Left ventricle myocardium superior (tissue), 1 donor: ENCODE results near the gene APBB3. TPM values are rescaled to one million over a fixed set of nuclear protein-coding genes. Genes with fewer than 3 reads are reported as not detected.
"Not testable (repeated sequence)": the region's sequence is repeated elsewhere in the genome, so short reads cannot be mapped to it uniquely, and the experiment has no call there.

Source experiments
- ATAC-seq: fragments of 200-7000 bp; cut with Tn5 transposase; one replicate; pipeline ENCODE4 v1.9.1; 2020; ENCODE audit warnings: mild to moderate bottlenecking, moderate library complexity
- DNase-seq: peaks from one replicate; pipeline ENCODE4 v3.0.0-alpha.2; 2020
- intact Hi-C: fragments of 100-400 bp; cut with micrococcal nuclease; formaldehyde crosslinking; loops from one replicate; pipeline ENCODE4 v1.11.0; 2022
- total RNA-seq: library from RNA; stranded (reverse); fragmentation: NEBNext Ultra II Directional; extraction: Animal tissue kit (Norgen Biotek cat#: 25700); gene quantifications from one replicate; pipeline ENCODE4 v1.2.1, GENCODE V29; 2021
- donor health status: DM: no; HTN: yes; CAD: no; lungs with severe emphysema.

Gene APBB3
- total RNA-seq, 1 donor from 2014 or later: 13.3 TPM

DNA sequence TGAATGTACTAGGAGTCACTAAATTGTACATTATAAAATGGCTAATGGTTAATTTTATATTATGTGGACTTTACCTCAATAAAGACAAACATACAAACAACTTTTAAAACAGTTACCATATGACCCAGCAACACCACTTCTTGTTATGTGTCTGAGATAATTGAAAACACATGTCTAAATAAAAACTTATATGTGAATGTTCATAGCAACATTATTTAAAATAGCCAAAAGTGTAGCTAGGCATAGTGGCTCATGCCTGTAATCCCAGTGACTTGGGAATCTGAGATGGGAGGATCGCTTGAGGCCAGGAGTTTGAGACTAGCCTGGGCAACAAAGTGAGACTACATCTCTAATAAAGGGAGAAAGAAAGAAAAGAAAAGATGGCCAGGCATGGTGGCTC, 23.1 kb upstream of the APBB3 start:
- no peak for ATAC-seq
- DNase-seq: no peak
- intact Hi-C loops: no loop called here

DNA sequence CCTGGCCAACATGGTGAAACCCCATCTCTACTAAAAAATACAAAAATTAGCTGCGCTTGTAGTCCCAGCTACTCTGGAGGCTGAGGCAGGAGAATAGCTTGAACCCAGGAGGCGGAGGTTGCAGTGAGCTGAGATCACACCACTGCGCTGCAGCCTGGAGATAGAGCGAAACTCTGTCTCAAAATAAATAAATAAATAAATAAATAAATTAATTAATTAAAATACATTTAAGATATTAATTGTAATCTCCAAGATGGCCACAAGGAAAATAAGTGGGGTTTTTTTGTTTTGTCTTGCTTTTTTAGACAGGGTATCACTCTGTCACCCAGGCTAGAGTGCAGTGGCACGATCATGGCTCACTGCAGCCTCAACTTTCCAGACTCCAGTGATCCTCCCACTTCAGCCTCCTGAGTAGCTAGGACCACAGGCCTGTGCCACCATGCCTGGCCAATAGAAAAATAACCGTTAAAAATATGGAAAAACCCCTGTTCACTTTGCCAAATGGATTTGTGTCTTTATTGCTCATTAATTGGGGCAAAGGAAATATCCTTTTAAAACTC, 14.9 kb upstream of the APBB3 start:
- ATAC-seq, DNase-seq: not testable (repeated sequence)
- intact Hi-C loops: loop anchor here (10.0 kb wide), 1 partner anchor 56 kb away; the partner anchor contains the start of genes CD14 and TMCO6

DNA sequence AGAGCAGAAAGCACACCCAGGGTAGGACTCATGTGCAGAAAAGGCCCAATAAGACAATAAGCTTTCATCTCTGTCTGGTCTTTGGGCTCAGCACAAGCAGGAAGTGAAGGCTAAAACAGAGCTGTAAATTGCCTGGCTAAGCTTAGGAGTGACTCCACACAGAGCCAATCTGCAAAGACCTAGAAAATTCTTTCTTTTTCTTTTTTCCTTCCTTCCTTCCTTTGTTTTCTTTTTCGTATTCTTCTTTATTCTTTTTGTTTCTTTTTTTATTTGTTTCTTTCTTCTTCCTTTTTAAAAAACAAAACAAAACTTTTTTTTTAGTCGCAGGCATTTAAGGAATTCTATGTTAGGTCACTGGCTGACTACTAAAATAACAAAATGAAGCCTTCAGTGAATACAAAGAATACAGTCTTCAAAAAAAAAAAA, 12.4 kb upstream of the APBB3 start:
- no peak for DNase-seq
- peak; percentile 42 for ATAC-seq
- intact Hi-C loops: loop anchor here (10.0 kb wide), 1 partner anchor 58 kb away; the partner anchor contains the start of genes CD14 and TMCO6

DNA sequence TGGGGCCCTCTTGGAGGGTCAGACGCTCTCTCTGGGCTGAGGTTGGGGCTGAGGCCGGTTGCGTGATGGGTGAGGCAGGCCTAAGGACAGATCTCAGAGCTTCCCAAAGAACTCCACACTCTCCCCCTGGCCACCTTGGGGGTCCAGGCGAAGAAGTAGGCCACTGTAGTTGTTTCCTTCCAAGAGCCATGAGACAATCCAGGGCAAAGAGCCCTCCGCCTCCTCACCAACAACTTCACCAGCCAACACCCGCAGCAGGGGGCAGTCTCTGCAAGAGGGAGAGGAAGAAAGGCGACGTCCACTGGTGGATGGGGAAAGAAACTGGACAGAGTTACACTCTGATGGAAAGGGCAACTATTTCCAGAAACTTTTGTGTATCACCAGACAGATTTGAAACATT, 10.9 kb upstream of the APBB3 start:
- intact Hi-C loops: loop anchor here (10.0 kb wide), 1 partner anchor 59 kb away; the partner anchor contains the start of genes CD14 and TMCO6
- ATAC-seq (peak; percentile 57), DNase-seq (peak; percentile 65)

DNA sequence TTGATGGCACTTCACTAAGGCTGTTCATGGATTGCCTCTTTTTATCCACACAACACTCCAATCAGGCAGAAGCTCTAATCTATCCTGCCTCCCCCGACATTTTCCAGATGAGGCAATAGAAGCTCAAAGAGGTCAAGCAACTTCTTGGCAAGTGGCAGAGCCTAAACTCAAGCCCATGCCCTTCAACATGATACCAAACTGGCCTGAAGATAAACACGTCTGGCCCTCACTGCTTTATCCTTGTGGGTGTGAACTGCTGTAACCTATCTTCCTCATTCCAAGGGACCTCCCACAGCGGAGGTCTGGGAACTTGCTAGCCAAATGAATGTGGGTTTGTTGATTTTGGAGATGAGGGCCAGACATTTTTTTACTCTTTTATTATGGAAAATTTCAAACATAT, 9.8 kb upstream of the APBB3 start:
- no peak for DNase-seq
- peak; percentile 24 for ATAC-seq
- intact Hi-C loops: loop anchor here (10.0 kb wide), 1 partner anchor 61 kb away; the partner anchor contains the start of genes CD14 and TMCO6

DNA sequence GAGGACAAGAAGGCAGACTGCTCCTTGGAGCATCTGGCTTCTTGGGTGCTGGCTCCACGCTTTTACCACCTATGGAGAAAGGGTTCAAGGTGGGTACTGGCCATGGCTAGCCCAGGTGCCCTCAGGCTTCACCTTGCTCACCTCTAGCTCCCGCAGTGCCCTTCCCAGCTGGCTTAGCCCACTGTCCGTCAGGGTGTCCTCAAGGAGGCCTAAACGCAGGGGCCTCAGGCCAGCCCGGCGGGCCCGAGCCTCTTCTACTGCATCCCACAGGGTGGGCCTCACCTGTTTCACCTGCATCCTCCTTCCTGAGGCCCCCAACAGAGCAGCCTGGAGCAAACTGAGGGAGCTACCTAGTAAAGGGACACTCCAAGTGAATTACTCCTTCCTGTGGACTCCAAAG, 9.3 kb upstream of the APBB3 start:
- intact Hi-C loops: loop anchor here (10.0 kb wide), 1 partner anchor 61 kb away; the partner anchor contains the start of genes CD14 and TMCO6

DNA sequence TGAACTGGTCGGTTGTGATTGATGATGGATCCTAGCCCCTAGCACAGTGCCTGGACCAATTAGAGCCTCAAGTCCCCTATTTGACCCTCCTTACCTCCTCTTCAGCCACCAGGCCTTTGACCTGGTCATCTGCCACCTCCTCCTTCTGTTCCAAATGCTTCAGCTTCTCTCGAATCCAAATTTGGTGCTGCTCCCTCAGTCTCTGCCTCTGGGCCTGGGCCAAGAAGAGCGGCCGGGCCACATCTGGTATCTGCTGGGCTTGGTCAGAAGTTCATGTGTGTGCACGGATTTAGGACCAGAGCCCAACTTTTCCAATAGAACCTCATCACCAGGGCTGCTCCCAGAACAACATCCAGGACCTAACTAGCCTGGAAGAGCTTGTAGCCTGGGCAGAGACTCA, 6.7 kb upstream of the APBB3 start:
- ATAC-seq (peak; percentile 50), DNase-seq (peak; percentile 67)
- intact Hi-C loops: loop anchor here (10.0 kb wide), 1 partner anchor 64 kb away; the partner anchor contains the start of genes CD14 and TMCO6

More for the DNA sequence above, 9.3 kb upstream of the APBB3 start:
- no peak for DNase-seq
- no peak for ATAC-seq

GRCh38 chr5:140570488-140570887, 6.1 kb upstream of the APBB3 start:
- ATAC-seq (no peak), DNase-seq (no peak)
- intact Hi-C loops: loop anchor here (10.0 kb wide), 1 partner anchor 64 kb away; the partner anchor contains the start of genes CD14 and TMCO6

- ATAC-seq (no peak), DNase-seq (no peak)
- intact Hi-C loops: loop anchor here (10.0 kb wide), 1 partner anchor 65 kb away; the partner anchor contains the start of genes CD14 and TMCO6
Observed at GRCh38 chr5:140570058-140570457, 5.7 kb upstream of the APBB3 start.

GRCh38 chr5:140569197-140569596, 4.8 kb upstream of the APBB3 start:
- ATAC-seq: no peak
- intact Hi-C loops: no loop called here
- DNase-seq: no peak

GRCh38 chr5:140568443-140569063, 4.2 kb upstream of the APBB3 start:
- DNase-seq (no peak), ATAC-seq (no peak)
- intact Hi-C loops: no loop called here

DNA sequence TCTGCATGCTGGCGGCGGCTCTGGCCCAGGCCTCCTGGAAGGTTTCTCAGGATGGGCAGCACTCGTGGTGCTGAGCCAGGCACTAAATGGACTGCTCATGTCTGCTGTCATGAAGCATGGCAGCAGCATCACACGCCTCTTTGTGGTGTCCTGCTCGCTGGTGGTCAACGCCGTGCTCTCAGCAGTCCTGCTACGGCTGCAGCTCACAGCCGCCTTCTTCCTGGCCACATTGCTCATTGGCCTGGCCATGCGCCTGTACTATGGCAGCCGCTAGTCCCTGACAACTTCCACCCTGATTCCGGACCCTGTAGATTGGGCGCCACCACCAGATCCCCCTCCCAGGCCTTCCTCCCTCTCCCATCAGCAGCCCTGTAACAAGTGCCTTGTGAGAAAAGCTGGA, 3.5 kb upstream of the APBB3 start:
- DNase-seq (no peak), ATAC-seq (no peak)
- intact Hi-C loops: no loop called here

DNA sequence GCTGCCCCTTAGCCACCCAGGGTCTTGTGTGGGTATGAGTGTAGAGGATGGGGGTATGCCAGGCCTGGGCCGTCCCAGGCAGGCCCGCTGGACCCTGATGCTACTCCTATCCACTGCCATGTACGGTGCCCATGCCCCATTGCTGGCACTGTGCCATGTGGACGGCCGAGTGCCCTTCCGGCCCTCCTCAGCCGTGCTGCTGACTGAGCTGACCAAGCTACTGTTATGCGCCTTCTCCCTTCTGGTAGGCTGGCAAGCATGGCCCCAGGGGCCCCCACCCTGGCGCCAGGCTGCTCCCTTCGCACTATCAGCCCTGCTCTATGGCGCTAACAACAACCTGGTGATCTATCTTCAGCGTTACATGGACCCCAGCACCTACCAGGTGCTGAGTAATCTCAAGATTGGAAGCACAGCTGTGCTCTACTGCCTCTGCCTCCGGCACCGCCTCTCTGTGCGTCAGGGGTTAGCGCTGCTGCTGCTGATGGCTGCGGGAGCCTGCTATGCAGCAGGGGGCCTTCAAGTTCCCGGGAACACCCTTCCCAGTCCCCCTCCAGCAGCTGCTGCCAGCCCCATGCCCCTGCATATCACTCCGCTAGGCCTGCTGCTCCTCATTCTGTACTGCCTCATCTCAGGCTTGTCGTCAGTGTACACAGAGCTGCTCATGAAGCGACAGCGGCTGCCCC, 2.9 kb upstream of the APBB3 start:
- ATAC-seq: no peak
- no peak for DNase-seq
- intact Hi-C loops: no loop called here

GRCh38 chr5:140566665-140567064, 2.3 kb upstream of the APBB3 start:
- intact Hi-C loops: no loop called here
- no peak for DNase-seq
- no peak for ATAC-seq

DNA sequence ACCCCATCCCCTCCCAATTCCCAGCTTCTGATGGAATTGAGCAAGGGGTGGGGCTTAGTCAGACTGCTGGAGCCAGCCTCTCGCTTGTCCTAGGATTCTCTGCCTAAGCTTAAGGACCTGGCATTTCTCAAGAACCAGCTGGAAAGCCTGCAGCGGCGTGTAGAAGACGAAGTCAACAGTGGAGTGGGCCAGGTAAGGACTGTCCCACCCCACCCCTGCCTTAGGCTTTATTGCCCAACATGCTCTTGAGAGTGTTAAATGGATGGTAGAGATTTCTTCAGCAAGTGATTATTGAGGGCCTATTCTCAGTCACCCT, 1.3 kb upstream of the APBB3 start:
- DNase-seq: no peak
- no peak for ATAC-seq
- intact Hi-C loops: no loop called here

GRCh38 chr5:140565024-140565779, 804 bp upstream of the APBB3 start:
- no peak for DNase-seq
- ATAC-seq: no peak
- intact Hi-C loops: no loop called here

GRCh38 chr5:140563596-140563995, 802 bp downstream of the APBB3 start:
- intact Hi-C loops: no loop called here
- no peak for DNase-seq

GRCh38 chr5:140561753-140562523, 2.5 kb downstream of the APBB3 start:
- DNase-seq: no peak
- ATAC-seq: no peak
- intact Hi-C loops: no loop called here

More at GRCh38 chr5:140563596-140563995, 802 bp downstream of the APBB3 start:
- no peak for ATAC-seq

DNA sequence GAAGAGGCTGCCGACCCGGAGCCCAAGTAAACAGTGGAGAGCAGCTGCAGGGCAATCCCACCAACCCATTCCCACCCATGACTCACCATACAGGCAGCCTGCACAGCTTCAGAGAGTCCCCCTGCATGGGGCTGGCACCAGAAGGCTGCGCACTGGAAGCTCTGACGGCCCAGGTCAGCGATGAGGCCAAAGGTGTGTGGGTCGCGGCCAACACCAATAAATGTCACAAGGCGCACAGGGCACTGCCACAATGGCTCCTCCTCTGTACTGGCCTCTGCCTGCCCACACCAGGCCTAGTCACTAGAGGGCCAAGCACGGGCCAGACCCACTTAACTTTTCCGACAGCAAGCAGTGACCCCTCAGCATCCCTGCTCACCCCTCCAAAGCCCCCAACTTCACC, 4.2 kb downstream of the APBB3 start:
- no peak for ATAC-seq
- DNase-seq: no peak
- intact Hi-C loops: no loop called here
